ENCODE results near the gene SPAG8. TPM values are rescaled to one million over a fixed set of nuclear protein-coding genes. Genes with fewer than 3 reads are reported as not detected.
A peak's percentile ranks its signal among the peaks of the same experiment; 100 is the strongest.

Gene SPAG8
- polyA plus RNA-seq, 1 donor (not counting 4 experiments of a cell fraction or from before 2014, with no cell fraction given) = 0.08 TPM

DNA sequence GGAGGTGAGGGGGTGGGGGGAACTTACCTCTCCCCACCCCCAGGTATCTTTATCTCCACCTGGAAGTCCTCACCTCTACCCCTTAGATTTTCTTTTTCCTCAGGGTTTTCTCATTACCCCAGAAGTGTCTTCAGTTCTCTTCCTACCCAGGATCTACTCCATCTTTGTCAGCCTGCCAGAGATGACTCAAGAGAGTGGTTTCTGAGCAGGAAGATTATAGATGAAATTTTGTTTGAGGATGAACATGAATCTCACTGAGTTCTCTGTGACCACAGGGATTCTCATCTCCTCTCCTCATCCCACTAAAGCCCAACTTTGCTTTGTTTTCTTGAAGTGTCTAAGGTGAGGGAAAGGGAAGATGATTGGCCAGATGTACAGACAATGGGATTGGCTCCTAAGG lies 8.0 kb upstream of the SPAG8 start:
- no peak for TF ChIP-seq EZH2 (IDR thresholded peaks at IDR 0.05; ENCODE audit: low read length)
- TF ChIP-seq, protein P1, sequence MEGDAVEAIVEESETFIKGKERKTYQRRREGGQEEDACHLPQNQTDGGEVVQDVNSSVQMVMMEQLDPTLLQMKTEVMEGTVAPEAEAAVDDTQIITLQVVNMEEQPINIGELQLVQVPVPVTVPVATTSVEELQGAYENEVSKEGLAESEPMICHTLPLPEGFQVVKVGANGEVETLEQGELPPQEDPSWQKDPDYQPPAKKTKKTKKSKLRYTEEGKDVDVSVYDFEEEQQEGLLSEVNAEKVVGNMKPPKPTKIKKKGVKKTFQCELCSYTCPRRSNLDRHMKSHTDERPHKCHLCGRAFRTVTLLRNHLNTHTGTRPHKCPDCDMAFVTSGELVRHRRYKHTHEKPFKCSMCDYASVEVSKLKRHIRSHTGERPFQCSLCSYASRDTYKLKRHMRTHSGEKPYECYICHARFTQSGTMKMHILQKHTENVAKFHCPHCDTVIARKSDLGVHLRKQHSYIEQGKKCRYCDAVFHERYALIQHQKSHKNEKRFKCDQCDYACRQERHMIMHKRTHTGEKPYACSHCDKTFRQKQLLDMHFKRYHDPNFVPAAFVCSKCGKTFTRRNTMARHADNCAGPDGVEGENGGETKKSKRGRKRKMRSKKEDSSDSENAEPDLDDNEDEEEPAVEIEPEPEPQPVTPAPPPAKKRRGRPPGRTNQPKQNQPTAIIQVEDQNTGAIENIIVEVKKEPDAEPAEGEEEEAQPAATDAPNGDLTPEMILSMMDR (optimal IDR thresholded peaks at IDR 0.05 in 1 of 3, IDR thresholded peaks at IDR 0.05 in 1 of 3, conservative IDR thresholded peaks at IDR 0.05 in 1 of 3; ENCODE audit: extremely low read depth in 1 of 3, insufficient read depth in 2 of 3, low read length in 3 of 3) = no peak
- Histone ChIP-seq H3K4me1 (ENCODE audit: control insufficient read depth, extremely low read depth, insufficient read depth, low read length) (peaks cover 6% of the 10 kb centered on the region), H3K9ac (ENCODE audit: control insufficient read depth, extremely low read depth, insufficient read depth, low read length) (no peak overlapping the region), H3K27ac (ENCODE audit: control insufficient read depth, insufficient read depth, low read length) (no peak overlapping the region), H4K20me1 (ENCODE audit: control insufficient read depth, extremely low read depth, insufficient read depth, low read length) (no peaks in the 10 kb centered on the region), H3K27me3 (ENCODE audit: control insufficient read depth, extremely low read depth, insufficient read depth, low read length) (no peaks in the 10 kb centered on the region), H3K9me1 (ENCODE audit: control insufficient read depth, extremely low read depth, insufficient read depth, low read length) (no peaks in the 10 kb centered on the region), H3K4me3 (ENCODE audit: control insufficient read depth in 2 of 3, extremely low read depth in 1 of 3, insufficient read depth in 2 of 3, low read depth in 1 of 3, low read length in 3 of 3) (no peak overlapping the region), H3K9me3 (ENCODE audit: control insufficient read depth, low read depth, low read length) (no peaks in the 10 kb centered on the region), H3K4me2 (ENCODE audit: control insufficient read depth, extremely low read depth, insufficient read depth, low read depth, low read length) (no peak overlapping the region), H3K79me2 (ENCODE audit: control insufficient read depth, insufficient read depth, low read length) (no peaks in the 10 kb centered on the region), H2AFZ (ENCODE audit: control insufficient read depth, low read length) (no peak overlapping the region), H3K36me3 (ENCODE audit: control insufficient read depth in 2 of 2, extremely low read depth in 1 of 2, insufficient read depth in 2 of 2, low read length in 2 of 2) (no peaks in the 10 kb centered on the region)
- dilution Hi-C loops (cut with MboI; ENCODE audit: extremely low pct_ligation_motif_present, low sequenced_read_pairs) = no loop called here
- DNase-seq (ENCODE audit: low read depth, low spot score) = no peak
- FAIRE-seq = peak; percentile 56

GRCh38 chr9:35818341-35818740 lies 6.3 kb upstream of the SPAG8 start:
- Histone ChIP-seq H3K27ac (ENCODE audit: control insufficient read depth, insufficient read depth, low read length) (no peak overlapping the region), H3K36me3 (ENCODE audit: control insufficient read depth in 2 of 2, extremely low read depth in 1 of 2, insufficient read depth in 2 of 2, low read length in 2 of 2) (no peaks in the 10 kb centered on the region), H4K20me1 (ENCODE audit: control insufficient read depth, extremely low read depth, insufficient read depth, low read length) (no peaks in the 10 kb centered on the region), H3K9me1 (ENCODE audit: control insufficient read depth, extremely low read depth, insufficient read depth, low read length) (no peaks in the 10 kb centered on the region), H3K9me3 (ENCODE audit: control insufficient read depth, low read depth, low read length) (no peaks in the 10 kb centered on the region), H3K27me3 (ENCODE audit: control insufficient read depth, extremely low read depth, insufficient read depth, low read length) (no peaks in the 10 kb centered on the region), H3K4me1 (ENCODE audit: control insufficient read depth, extremely low read depth, insufficient read depth, low read length) (peaks cover 8% of the 10 kb centered on the region), H3K9ac (ENCODE audit: control insufficient read depth, extremely low read depth, insufficient read depth, low read length) (no peak overlapping the region), H2AFZ (ENCODE audit: control insufficient read depth, low read length) (no peak overlapping the region), H3K79me2 (ENCODE audit: control insufficient read depth, insufficient read depth, low read length) (no peaks in the 10 kb centered on the region), H3K4me2 (ENCODE audit: control insufficient read depth, extremely low read depth, insufficient read depth, low read depth, low read length) (no peak overlapping the region), H3K4me3 (ENCODE audit: control insufficient read depth in 2 of 3, extremely low read depth in 1 of 3, insufficient read depth in 2 of 3, low read depth in 1 of 3, low read length in 3 of 3) (no peak overlapping the region)
- no peak for FAIRE-seq
- DNase-seq (ENCODE audit: low read depth, low spot score) = no peak
- dilution Hi-C loops (cut with MboI; ENCODE audit: extremely low pct_ligation_motif_present, low sequenced_read_pairs) = no loop called here
- TF ChIP-seq, protein P1 (optimal IDR thresholded peaks at IDR 0.05 in 1 of 3, IDR thresholded peaks at IDR 0.05 in 1 of 3, conservative IDR thresholded peaks at IDR 0.05 in 1 of 3; ENCODE audit: extremely low read depth in 1 of 3, insufficient read depth in 2 of 3, low read length in 3 of 3) = no peak
- TF ChIP-seq EZH2 (IDR thresholded peaks at IDR 0.05; ENCODE audit: low read length) = no peak

All from keratinocyte (primary cell).